Measurements from ENCODE around the gene MLYCD.
"Not testable (repeated sequence)": the region's sequence is repeated elsewhere in the genome, so short reads cannot be mapped to it uniquely, and the experiment has no call there.

MLYCD gene

DNA sequence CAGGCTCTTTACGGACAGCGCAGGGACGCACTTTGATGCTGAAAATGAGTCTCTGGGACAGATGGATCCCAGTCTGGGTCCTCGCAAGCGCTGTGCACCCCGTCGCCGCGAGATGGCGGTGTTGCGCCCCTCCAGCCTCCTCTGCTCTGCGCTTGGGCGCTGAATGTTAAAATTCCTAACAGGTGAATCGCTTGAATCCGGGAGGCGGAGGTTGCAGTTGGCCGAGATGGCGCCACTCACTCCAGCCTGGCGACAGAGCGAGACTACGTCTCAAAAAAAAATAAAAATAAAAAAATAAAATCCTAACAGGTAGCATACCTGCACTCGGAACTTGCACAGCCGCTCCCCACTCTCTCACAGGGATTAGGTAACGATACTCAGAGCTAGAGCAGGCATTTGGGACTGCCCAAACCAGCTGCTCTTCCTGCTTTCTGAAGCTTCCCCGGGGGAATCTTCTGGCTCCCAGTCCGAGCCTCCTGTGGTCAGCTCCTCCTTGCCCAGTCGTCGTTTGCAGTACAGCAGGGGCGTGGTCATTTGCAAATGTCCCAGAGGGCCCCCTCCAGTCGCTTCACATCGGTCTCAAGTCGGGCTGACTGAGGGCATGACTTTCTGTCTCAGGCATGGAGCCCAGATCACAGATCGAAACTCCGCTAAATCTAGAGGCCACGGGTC, 27.9 kb downstream of the MLYCD start:
- DNase-seq: peak; percentile 4

DNA sequence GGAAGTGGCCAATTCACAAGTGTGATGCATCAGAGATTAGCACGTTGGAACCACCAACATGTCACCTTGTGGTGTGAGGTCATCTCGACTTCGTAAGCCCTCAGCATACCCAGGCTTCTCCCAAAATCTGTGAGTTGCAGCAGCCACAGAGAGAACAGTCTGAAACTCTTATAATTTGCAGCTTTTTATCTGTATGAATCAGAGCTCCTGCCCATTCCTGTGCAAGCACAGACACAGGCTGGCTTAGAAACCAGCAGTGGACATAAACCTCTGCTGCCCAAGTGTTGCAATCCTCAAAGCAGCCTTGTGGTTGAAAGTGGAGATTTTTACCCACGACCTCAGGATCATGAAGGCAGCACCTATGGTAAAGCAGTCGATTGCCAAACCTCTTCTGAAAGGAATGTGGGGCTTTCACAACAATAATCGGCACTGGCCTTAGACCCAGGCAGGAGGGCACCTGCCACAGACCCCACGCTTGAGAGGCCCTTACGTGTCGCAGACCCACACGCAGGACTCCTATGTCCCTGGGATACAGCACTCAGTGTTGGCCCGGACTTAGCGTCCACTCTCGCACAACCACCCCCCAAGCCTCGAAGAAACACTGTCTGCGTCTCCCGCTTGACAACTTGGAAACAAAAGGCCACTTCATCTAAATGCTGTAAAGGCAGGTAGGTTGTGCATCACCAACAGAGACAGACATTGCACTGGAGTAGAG, 29.6 kb downstream of the MLYCD start:
- peak; percentile 48 for DNase-seq

- DNase-seq: no peak
Observed at GRCh38 chr16:83929811-83930555, 31.1 kb downstream of the MLYCD start.

- DNase-seq: no peak
Observed at GRCh38 chr16:83930730-83931500, 32.0 kb downstream of the MLYCD start.

DNA sequence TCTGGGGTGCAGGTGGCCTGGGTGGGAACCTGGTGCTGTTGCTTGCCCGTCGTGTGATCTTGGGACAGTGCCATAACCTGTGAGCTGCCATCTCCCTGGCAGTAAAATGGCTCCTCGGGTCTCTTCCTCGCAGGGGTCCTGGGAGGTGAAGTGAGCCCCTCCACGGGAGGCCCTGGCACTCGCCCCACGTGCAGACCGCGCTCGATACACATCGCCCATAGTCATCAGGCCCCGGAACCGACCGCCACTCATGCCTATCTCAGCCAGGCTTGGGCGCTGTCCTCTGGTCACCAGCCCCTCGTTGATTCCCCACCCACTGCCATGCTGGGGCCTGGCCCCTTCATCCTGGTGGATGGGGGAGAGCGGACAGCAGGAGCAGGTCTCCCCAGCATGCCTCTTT, 32.6 kb downstream of the MLYCD start:
- DNase-seq: no peak

GRCh38 chr16:83932304-83932703, 33.4 kb downstream of the MLYCD start:
- DNase-seq: no peak

- no peak for DNase-seq
Observed at GRCh38 chr16:83932955-83933673, 34.2 kb downstream of the MLYCD start.

DNA sequence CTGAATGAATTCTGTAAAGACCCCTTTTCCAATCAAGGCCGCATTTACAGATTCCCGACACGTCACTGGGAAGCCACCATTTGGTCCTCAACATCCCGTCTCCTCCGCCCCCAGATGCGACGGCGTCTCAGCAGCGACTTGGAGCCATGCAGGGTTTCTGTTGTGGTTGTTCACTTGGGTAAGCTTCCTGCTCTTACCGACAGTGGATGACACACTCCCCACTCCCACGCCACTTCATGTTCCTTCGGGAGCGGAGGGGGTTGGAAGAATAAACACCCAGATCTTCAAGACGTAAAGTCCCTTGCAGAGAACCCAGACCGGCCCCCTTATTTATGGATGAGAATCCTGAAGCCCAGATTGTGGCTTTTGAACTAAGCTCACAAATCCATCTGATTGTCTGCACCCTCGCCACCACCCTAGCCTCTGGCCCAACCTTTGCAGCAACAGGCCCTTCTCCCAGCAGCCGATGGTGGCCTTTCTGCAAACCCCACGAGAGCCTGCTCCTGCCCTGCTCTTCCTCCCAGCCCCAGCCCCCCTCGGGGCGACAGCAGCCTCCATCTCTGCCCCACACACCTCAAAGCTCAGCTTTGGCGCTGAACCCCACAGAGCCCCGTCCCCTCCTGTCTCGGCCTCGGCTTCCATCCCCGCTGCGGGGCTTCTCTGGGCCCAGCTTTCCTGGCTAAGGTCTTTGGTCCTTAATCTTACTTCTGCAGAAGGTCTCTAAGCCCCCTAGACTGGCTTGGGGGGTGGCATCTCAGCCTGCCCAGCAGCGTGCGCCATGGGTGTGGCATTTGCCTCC, 35.2 kb downstream of the MLYCD start:
- DNase-seq: no peak

DNA sequence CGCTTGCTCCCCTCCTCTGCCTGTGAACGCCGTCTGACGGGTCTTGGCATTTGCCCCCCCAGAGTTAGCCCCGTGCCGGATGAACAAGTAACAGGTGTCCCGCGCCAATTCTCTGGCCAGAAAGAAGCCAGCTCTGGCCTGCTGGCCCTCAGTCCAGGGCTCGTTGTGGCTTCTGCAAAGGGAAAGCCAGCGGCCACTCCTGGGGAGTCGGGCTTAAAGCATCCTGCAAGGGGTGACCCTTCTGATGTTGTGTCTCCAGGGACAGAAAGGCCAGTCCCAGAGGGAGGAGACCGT, 35.7 kb downstream of the MLYCD start:
- no peak for DNase-seq

DNA sequence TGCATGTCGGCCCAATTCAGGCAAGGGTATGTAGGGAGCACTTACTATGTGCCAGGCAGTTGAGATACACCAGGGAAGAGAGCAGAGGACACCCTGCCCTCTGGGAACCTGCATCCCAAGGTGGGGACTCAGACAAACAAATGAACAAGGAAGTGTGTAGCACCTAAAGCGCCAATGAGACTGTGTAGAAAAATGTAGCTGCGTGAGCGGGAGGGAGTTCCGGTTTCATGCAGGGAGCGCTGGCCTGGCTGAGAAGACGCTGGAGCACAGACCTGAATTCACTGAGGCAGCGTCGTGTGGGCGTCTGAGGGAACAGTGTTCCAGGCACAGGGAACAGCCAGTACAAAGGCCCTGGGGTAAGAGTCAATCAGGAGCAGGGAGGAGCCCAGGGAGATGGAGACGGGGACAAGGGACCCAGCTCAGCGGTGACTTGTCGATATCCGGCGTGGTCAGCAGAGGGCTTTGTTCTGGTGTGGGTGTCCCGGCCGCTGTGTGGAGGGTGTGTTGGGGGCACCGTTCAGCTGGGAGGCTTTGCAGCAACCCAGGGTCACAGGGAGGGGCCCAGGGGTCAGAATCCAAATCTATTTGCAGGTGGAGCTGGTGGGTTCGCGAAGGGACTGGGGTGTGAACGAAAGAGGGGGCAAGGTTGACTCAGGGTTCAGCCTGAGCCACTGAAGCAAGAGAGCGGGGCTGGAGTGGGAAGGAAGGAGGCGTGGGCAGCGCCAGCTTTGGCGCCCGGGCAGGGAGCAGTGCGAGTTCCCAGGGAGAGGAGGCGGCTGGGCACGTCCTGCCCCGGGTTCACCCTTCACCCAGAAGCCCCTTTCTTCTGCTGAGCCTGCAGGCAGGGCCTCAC, 36.3 kb downstream of the MLYCD start:
- DNase-seq: no peak

DNA sequence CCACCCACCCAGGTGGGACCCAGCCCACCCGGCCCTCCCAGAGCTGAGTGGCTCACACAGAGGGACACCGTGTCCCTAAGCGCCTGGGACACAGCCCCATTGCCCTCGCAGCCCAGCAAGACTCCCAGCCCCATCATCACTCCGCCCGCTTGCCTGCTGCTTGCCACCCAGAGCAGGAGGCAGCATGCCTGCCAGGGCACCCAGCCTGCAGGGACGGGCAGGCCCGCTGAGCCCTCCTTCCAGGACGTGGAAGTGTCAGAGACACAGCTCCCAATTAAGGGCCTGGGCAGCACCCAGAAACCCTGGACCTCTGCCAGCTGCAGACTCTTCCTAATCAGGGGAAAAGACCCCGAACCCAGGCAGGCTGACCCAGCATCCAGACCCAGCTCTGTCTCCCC, 36.9 kb downstream of the MLYCD start:
- no peak for DNase-seq

DNA sequence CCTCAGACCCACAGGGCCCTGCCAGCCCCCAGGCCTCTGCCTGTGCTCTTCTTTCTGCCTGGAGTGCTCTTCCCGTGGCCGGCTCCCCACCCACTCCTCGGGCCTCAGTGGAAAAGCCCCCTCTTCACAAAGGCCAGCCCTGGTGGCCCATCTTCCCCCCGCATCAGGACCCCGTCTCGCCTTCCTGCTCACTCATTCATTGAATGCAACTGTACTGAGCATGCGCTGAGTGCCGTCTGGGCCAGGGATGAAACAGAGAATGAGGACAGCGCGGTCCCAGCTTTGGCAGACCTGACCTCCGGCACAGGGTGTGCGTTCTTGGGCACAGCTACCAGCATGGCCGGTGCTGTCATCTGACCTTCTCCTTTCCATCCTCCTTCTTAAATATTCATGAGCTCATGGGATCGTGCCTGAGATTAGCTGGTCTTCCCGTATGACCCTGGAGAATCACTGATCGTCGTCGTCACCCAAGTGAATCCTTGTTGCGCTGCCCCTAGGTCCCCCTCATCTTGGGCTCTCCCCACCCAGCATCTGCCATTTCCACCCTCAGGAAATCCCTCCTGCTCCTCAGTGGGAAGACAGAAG, 37.8 kb downstream of the MLYCD start:
- DNase-seq: no peak

- DNase-seq: no peak
Observed at GRCh38 chr16:83937267-83937666, 38.4 kb downstream of the MLYCD start.

GRCh38 chr16:83937922-83938885, 39.3 kb downstream of the MLYCD start:
- no peak for DNase-seq

DNA sequence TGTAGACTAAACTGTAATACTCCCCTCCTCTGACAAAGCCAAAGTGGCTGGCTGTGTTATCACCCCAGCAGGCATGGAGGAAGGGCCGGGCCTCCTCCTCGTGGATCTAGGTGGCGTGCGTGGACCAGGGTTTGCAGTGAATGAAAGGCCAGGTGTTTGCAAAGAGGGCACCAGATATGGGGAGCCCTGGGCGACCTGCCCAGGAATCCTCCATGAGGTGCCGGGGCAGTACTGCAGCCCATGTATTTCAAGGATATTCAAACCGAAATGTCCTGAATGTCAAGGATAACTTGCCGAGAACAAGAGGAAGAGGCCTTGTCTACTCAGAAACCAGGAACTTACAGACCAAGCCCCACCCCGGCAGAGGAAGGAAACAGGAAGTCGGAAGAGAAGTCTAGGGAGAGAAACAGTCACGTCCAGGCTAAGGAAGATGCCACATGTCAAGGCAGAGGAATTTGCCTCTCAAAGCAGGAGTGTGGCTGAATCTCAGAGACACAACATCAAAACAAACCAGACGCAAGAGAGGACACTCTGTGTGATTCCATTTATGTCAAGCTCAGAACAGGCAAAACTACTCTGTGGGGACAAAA, 40.4 kb downstream of the MLYCD start:
- no peak for DNase-seq

- DNase-seq: no peak
Observed at GRCh38 chr16:83940119-83940518, 41.2 kb downstream of the MLYCD start.

DNA sequence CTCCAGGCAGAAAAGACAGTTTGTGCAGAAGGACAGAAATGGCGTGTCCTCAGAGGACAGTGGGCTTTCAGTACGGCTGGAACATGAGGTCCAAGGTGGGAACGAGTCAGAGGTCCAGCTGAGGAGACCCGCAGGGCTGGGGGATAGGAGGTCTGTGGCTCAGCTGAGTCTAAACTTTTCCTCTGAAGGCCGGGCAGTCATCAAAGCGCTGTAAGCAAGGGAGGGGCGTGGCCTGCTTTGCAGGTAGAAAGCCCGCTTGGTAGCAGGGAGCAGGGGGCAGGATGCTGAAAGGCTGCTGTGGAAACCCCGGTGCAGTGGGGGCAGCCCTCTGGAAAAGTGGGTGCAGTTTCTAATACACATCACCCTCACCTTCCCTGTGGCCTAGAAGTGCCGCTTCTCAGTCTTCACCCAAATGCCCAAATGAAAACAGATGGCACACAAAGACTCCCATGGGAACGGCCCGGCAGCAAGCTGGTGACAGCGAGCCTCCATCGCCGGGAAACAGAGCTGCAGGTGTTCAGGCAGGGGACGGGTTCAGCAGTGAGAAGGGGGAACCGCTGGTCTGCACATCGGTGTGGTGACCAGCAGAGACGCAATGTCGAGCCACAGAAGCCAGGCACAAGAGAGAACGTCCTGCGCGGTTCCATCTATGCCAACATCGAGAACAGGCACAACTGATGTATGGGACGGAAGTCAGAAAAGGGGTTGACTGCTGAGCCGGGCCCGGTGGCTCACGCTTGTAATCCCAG, 41.9 kb downstream of the MLYCD start:
- no peak for DNase-seq

GRCh38 chr16:83941546-83941945, 42.6 kb downstream of the MLYCD start:
- not testable (repeated sequence) for DNase-seq

Data from NK-92 treated with Interleukin-12 subunit alpha and Interleukin-12 subunit beta, amount 100 ng/mL, for 24 hours (cell line).